Measurements from ENCODE around the gene ATG2B.
A peak's percentile ranks its signal among the peaks of the same experiment; 100 is the strongest.
"Not testable (repeated sequence)": the region's sequence is repeated elsewhere in the genome, so short reads cannot be mapped to it uniquely, and the experiment has no call there.

ATG2B gene

DNA sequence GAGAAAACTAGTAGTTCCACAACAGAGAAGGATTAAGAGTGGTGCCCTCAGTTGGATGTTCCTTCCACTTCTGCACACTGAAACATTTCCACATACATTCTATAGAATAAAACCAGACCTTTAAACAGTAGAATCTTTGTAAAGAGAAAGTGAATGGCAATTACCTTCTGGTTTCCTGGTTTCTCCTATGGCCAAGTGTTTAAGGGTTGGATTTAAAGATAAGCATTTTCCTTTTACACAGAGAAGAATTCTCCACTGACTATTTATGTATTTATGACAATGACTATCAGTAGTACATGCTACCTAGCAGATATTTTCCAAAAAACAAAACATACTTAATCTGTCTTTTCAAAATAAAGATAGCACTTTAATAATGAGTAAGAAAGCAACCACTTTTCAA, 3.2 kb downstream of the ATG2B start:
- Mint-ChIP-seq H3K9me3 (no peaks in the 10 kb centered on the region), H3K27ac (no peak overlapping the region), H3K36me3 (ENCODE audit: low read depth) (peaks cover 4% of the 10 kb centered on the region), H3K27me3 (ENCODE audit: low read depth) (no peaks in the 10 kb centered on the region), H3K4me3 (peak overlapping the region in 2 of 3 experiments; percentile 33 to 56), H3K4me1 (peaks cover 41% of the 10 kb centered on the region)
- TF ChIP-seq, protein P1, sequence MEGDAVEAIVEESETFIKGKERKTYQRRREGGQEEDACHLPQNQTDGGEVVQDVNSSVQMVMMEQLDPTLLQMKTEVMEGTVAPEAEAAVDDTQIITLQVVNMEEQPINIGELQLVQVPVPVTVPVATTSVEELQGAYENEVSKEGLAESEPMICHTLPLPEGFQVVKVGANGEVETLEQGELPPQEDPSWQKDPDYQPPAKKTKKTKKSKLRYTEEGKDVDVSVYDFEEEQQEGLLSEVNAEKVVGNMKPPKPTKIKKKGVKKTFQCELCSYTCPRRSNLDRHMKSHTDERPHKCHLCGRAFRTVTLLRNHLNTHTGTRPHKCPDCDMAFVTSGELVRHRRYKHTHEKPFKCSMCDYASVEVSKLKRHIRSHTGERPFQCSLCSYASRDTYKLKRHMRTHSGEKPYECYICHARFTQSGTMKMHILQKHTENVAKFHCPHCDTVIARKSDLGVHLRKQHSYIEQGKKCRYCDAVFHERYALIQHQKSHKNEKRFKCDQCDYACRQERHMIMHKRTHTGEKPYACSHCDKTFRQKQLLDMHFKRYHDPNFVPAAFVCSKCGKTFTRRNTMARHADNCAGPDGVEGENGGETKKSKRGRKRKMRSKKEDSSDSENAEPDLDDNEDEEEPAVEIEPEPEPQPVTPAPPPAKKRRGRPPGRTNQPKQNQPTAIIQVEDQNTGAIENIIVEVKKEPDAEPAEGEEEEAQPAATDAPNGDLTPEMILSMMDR (IDR thresholded peaks at IDR 0.05; ENCODE audit: unreplicated experiment in 3 of 3) = no peak

DNA sequence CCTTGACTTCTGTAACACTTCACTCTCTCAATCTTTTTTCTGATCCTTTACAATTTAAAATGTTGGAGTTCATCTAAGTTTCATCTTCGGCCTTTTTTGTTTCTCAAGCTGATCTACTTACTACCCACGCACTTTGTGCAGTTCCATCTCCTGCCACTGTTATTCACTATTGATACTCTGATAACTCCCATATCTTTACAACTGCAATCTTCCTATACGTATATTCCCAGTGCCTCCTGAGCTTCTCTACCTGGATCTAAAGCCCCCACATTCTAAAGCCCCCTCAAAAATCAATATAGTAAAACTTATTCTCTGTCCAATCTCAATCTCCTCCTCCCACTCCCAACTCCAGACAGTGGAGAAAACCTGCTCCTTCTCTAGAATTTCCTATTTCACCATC, 5.9 kb downstream of the ATG2B start:
- Mint-ChIP-seq H3K27ac (no peak overlapping the region), H3K27me3 (ENCODE audit: low read depth) (no peaks in the 10 kb centered on the region), H3K4me1 (peaks cover 27% of the 10 kb centered on the region), H3K36me3 (ENCODE audit: low read depth) (peaks cover 13% of the 10 kb centered on the region), H3K9me3 (no peaks in the 10 kb centered on the region), H3K4me3 (no peak overlapping the region)
- TF ChIP-seq, protein P1 (IDR thresholded peaks at IDR 0.05; ENCODE audit: unreplicated experiment in 3 of 3) = no peak

DNA sequence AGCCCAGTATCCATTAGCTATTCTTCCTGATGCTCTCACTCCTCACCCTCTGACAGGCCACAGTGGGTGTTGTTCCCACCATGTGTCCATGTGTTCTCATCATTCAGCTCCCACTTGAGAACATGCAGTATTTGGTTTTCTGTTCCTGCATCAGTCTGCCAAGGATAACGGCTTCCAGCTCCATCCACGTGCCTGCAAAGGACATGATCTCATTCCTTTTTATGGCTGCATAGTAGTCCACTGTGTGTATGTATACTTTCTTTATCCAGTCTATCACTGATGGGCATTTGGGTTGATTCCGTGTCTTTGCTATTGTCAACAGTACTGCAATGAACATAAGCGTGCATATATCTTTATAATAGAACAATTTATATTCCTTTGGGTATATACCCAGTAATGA, 8.9 kb downstream of the ATG2B start:
- TF ChIP-seq, protein P1 (IDR thresholded peaks at IDR 0.05; ENCODE audit: unreplicated experiment in 3 of 3) = no peak
- no peaks in the 10 kb centered on the region for H3K9me3 Mint-ChIP-seq
- peaks cover 13% of the 10 kb centered on the region for H3K36me3 Mint-ChIP-seq (ENCODE audit: low read depth)
- no peak overlapping the region for H3K27ac Mint-ChIP-seq
- no peaks in the 10 kb centered on the region for H3K4me1 Mint-ChIP-seq
- no peak overlapping the region for H3K4me3 Mint-ChIP-seq
- H3K27me3 Mint-ChIP-seq (ENCODE audit: low read depth) = no peaks in the 10 kb centered on the region

DNA sequence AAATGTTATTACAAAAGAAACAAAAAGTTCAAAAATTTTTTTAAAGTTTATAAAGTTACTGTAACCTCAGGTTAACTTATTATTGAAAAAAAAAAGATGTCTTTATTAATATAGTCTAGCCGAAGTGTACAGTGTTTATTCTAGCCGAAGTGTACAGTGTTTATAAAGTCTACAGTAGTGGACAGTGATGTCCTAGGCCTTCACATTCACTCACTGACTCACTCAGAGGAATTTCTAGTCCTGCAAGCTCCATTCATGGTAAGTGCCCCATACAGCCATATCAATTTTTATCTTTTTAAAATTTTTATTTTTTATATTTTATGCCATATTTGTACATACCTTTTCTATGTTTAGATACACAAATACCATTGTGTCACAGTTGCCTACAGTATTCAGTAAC, 10.4 kb downstream of the ATG2B start:
- TF ChIP-seq, protein P1 (IDR thresholded peaks at IDR 0.05; ENCODE audit: unreplicated experiment in 3 of 3) = no peak
- Mint-ChIP-seq H3K4me3 (no peak overlapping the region), H3K4me1 (no peaks in the 10 kb centered on the region), H3K36me3 (ENCODE audit: low read depth) (peaks cover 13% of the 10 kb centered on the region), H3K9me3 (no peaks in the 10 kb centered on the region), H3K27ac (no peak overlapping the region), H3K27me3 (ENCODE audit: low read depth) (no peaks in the 10 kb centered on the region)

DNA sequence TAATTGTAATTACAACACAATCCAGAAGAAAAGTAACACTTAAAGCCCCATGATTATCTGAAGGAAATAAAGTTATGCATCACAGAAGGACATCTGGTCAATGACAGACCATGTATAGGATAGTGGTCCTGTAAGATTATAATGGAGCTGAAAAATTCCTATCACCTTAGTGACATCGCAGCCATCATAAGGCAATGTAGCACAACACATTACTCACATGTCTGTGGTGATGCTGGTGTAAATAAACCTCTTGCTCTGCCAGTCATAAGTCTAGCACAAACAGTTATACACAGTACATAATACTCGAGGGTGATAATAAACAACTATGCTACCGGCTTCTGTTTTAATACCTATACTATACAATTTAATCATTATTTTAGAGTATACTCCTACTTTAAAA, 11.2 kb downstream of the ATG2B start:
- TF ChIP-seq, protein P1 (IDR thresholded peaks at IDR 0.05; ENCODE audit: unreplicated experiment in 3 of 3) = no peak
- no peaks in the 10 kb centered on the region for H3K4me1 Mint-ChIP-seq
- no peak overlapping the region for H3K27ac Mint-ChIP-seq
- peaks cover 13% of the 10 kb centered on the region for H3K36me3 Mint-ChIP-seq (ENCODE audit: low read depth)
- H3K27me3 Mint-ChIP-seq (ENCODE audit: low read depth) = no peaks in the 10 kb centered on the region
- no peaks in the 10 kb centered on the region for H3K9me3 Mint-ChIP-seq
- H3K4me3 Mint-ChIP-seq = no peak overlapping the region

DNA sequence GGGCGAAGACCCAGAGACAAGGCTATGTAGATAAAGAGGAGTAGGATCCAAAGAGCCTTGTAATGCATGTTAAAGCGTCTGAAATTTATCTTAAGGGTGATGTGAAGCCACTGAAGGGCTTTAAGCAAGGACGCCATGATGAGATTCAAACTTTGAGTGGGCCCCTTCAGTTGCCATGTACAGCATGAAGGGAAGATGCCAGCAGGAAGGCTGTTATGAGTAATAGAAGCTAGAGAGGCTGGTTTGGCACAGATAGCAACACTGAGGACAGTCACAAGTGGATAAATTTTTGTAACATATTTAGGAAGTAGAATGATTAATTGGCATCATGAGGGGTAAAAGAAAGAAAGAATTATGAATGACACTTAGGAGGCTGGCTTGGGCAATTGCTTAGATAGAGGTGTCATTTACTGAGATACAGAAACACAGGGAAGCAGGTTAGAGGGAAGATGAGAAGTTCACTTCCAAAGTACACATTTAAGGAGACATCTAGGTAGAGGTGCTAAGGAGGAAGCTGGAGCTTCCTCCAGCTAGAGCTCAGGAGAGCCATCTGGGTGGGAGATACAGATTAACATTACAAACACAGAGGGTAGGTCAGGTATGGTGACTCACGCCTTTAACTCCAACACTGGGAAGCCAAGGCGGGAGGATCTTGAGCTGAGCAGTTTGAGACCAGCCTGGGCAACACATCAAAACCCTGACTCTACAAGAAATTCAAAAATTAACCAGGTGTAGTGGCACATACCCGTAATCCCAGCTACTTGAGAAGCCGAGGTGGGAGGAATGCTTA, 13.7 kb downstream of the ATG2B start:
- TF ChIP-seq, protein P1 (IDR thresholded peaks at IDR 0.05; ENCODE audit: unreplicated experiment in 3 of 3) = no peak
- H3K4me3 Mint-ChIP-seq = no peak overlapping the region
- H3K27me3 Mint-ChIP-seq (ENCODE audit: low read depth) = no peaks in the 10 kb centered on the region

DNA sequence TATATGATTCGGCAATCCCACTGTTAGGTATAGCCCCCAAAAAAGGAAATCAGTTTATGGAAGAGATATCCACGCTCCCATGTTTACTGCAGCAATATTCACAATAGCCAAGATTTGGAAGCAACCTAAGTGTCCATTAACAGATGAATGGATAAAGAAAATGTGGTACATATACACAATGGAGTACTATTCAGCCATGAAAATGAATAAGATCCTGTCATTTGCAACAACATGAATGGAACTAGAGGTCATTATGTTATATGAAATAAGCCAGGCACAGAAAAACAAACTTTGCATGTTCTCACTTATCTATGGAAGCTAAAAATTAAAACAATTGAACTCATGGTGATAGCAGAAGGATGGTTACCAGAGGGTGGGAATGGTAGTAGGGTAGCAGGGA, 15.2 kb downstream of the ATG2B start:
- not testable (repeated sequence) for H3K4me3 Mint-ChIP-seq; H3K9me3 Mint-ChIP-seq; H3K36me3 Mint-ChIP-seq (ENCODE audit: low read depth); H3K27me3 Mint-ChIP-seq (ENCODE audit: low read depth); H3K27ac Mint-ChIP-seq; H3K4me1 Mint-ChIP-seq

More for the DNA sequence above, 13.7 kb downstream of the ATG2B start:
- no peak overlapping the region for H3K27ac Mint-ChIP-seq
- peaks cover 5% of the 10 kb centered on the region for H3K36me3 Mint-ChIP-seq (ENCODE audit: low read depth)
- no peaks in the 10 kb centered on the region for H3K9me3 Mint-ChIP-seq
- H3K4me1 Mint-ChIP-seq = no peaks in the 10 kb centered on the region

All from nephron (organoid).